HepG2 (cell line): Measurements from ENCODE around the gene ATP6V1D. TPM values are rescaled to one million over a fixed set of nuclear protein-coding genes. Genes with fewer than 3 reads are reported as not detected.

Source experiments
- ATAC-seq: fragments of 200-7000 bp; cut with Tn5 transposase; 3 replicates; pipeline ENCODE4 v1.9.1; 2020; ENCODE audit warnings: mild to moderate bottlenecking, moderate library complexity
- BruUV-seq: library from RNA; stranded (reverse); fragments of 400-500 nt; replicated peaks from 2 replicates; lab custom pipeline; 2021; lab: Mats Ljungman, UMichigan
- CTCF ChIA-PET: fragments of 300-600 bp; formaldehyde crosslinking; extraction: SDS; loops from one replicate; lab custom pipeline; 2021; ENCODE audit warnings: low total read pairs, inconsistent platforms, low intra/inter-chr PET ratio; lab: Yijun Ruan, JAX
- POLR2A ChIA-PET: fragments of 350-600 bp; sonication (Branson Sonifier 250); formaldehyde crosslinking; loops from one replicate; lab custom pipeline; 2020; ENCODE audit warnings: antibody characterized with exemption, inconsistent platforms; lab: Yijun Ruan, JAX
- DNase-seq: peaks from one replicate; pipeline ENCODE4 v3.0.0-alpha.2; 2015; ENCODE audit warnings: low spot score
- FAIRE-seq: peaks from 3 replicates; lab custom pipeline; 2011; peaks lifted over from hg19 to GRCh38; lab: Jason Lieb, UNC
- H2AFZ ChIP-seq: one replicate; pipeline ENCODE4 v1.6.1; 2011; ENCODE audit warnings: low read length, inconsistent platforms
- H3K27ac ChIP-seq: fragments of 300-600 bp; 3 replicates; pipeline ENCODE4 v1.8.0; 2011; ENCODE audit warnings: mixed run types, mild to moderate bottlenecking, mixed read lengths, low read length, inconsistent platforms; ENCODE audit not compliant: insufficient read depth; ENCODE audit errors: extremely low read length
- H3K27me3 ChIP-seq, 2 experiments: fragments of 200-600 bp in 1 of 2; 2 replicates in 1 of 2; 3 replicates in 1 of 2; pipeline versions ENCODE4 v1.6.0 to v1.8.0; 2011; ENCODE audit warnings: low read length in 2 of 2, mild to moderate bottlenecking in 2 of 2, moderate library complexity in 2 of 2, inconsistent platforms in 1 of 2; ENCODE audit not compliant: insufficient read depth in 2 of 2, control insufficient read depth in 1 of 2
- H3K36me3 ChIP-seq, 2 experiments: fragments of 200-600 bp in 1 of 2; replicated peaks in 1 of 2; 2 replicates in 1 of 2; 3 replicates in 1 of 2; pipeline versions ENCODE4 v1.5.1 to v1.8.0; 2011; ENCODE audit warnings: low read length in 2 of 2, inconsistent platforms in 1 of 2; ENCODE audit not compliant: insufficient read depth in 2 of 2, control insufficient read depth in 1 of 2
- H3K4me1 ChIP-seq: 2 replicates; pipeline ENCODE4 v1.5.1; 2012; ENCODE audit warnings: low read length, inconsistent platforms; ENCODE audit not compliant: insufficient read depth
- H3K4me2 ChIP-seq: 2 replicates; pipeline ENCODE4 v1.6.0; 2011; ENCODE audit warnings: low read depth, low read length, inconsistent platforms
- H3K4me3 ChIP-seq, 3 experiments: fragments of 200-600 bp in 1 of 3; sonication (generic), shearing (Covaris generic) in 1 of 3; replicated peaks in 1 of 3; 2 replicates each; pipeline ENCODE4 v1.5.1; 2011 to 2016; ENCODE audit warnings: low read length in 3 of 3, inconsistent platforms in 2 of 3, low read depth in 2 of 3, mild to moderate bottlenecking in 2 of 3, control low read depth in 1 of 3, mixed read lengths in 1 of 3; ENCODE audit not compliant: insufficient read depth in 1 of 3
- H3K79me2 ChIP-seq: one replicate; pipeline ENCODE4 v1.6.1; 2011; ENCODE audit warnings: low read length, inconsistent platforms; ENCODE audit not compliant: insufficient read depth
- H3K9ac ChIP-seq: 2 replicates; pipeline ENCODE4 v1.6.0; 2011; ENCODE audit warnings: mild to moderate bottlenecking, low read depth, low read length, inconsistent platforms; ENCODE audit not compliant: insufficient read depth
- H3K9me3 ChIP-seq: 2 replicates; pipeline ENCODE4 v1.5.1; 2012; ENCODE audit warnings: mild to moderate bottlenecking, low read length
- H4K20me1 ChIP-seq: 2 replicates; pipeline ENCODE4 v1.6.0; 2011; ENCODE audit warnings: inconsistent platforms, mild to moderate bottlenecking, low read length, moderate library complexity; ENCODE audit not compliant: insufficient read depth
- AGO2 ChIP-seq: fragments of 200-400 bp; formaldehyde crosslinking; optimal IDR thresholded peaks from 2 replicates; pipeline ENCODE3; 2017; ENCODE audit warnings: mild to moderate bottlenecking, low read depth, low read length, moderate library complexity
- KDM2A ChIP-seq: sonication (generic); formaldehyde crosslinking; IDR thresholded peaks from 2 replicates; pipeline ENCODE4 v1.4.0; 2020; ENCODE audit warnings: low read depth, missing genetic modification reagents, borderline replicate concordance
- KMT2A ChIP-seq: sonication (generic); formaldehyde crosslinking; IDR thresholded peaks from 2 replicates; pipeline ENCODE4 v1.4.0; 2020; ENCODE audit warnings: missing genetic modification reagents
- MEIS2 ChIP-seq: sonication (generic); formaldehyde crosslinking; IDR thresholded peaks from 2 replicates; pipeline ENCODE4 v1.9.0; 2021; ENCODE audit warnings: mild to moderate bottlenecking, missing genetic modification reagents
- MTA3 ChIP-seq: sonication (generic); formaldehyde crosslinking; IDR thresholded peaks from 2 replicates; pipeline ENCODE4 v1.4.0; 2020; ENCODE audit warnings: missing genetic modification reagents
- POLR2AphosphoS2 ChIP-seq: IDR thresholded peaks from 2 replicates; pipeline ENCODE4 v1.6.1; 2011; ENCODE audit warnings: low read depth, low read length, improper control_type of control experiment
- SRSF1 ChIP-seq: fragments of 200-400 bp; formaldehyde crosslinking; optimal IDR thresholded peaks from 2 replicates; pipeline ENCODE3; 2017; ENCODE audit warnings: mild to moderate bottlenecking, low read depth, low read length, moderate library complexity
- ZFP36L1 ChIP-seq: sonication (generic); formaldehyde crosslinking; IDR thresholded peaks from 2 replicates; pipeline ENCODE4 v1.8.0; 2022; ENCODE audit warnings: mild to moderate bottlenecking, missing genetic modification reagents, moderate library complexity
- ZNF546 ChIP-seq: sonication (generic); formaldehyde crosslinking; conservative IDR thresholded peaks from 2 replicates; pipeline ENCODE4 v1.8.1; 2023; ENCODE audit warnings: mild to moderate bottlenecking, missing genetic modification reagents
- ZNF557 ChIP-seq: sonication (generic); formaldehyde crosslinking; IDR thresholded peaks from 2 replicates; pipeline ENCODE4 v1.4.0; 2020; ENCODE audit warnings: missing genetic modification reagents
- WGBS: methylation state at CpG from one replicate; pipeline ENCODE4 v1.1.6; 2017; ENCODE audit warnings: low lambda C conversion rate; 5-methylcytosine and 5-hydroxymethylcytosine counted together
- in situ Hi-C: cut with HindIII; loops from 2 replicates; pipeline ENCODE4 v1.10.0; 2017; ENCODE audit warnings: low pct_unique_long_range_greater_than_20kb; ENCODE audit not compliant: extremely low pct_ligation_motif_present
- intact Hi-C: fragments of 100-400 bp; cut with micrococcal nuclease; formaldehyde crosslinking; loops from one replicate; pipeline ENCODE4 v1.10.0; 2022; ENCODE audit not compliant: unreplicated experiment
- polyA plus RNA-seq, 8 experiments: library from polyadenylated mRNA; depleted of rRNA in 3 of 8; stranded (reverse) in 7 of 8; unstranded in 1 of 8; fragments of >200 nt; fragmentation: Illumina TruSeq in 4 of 8; extraction: Trizol in 4 of 8; gene quantifications; 2 replicates each; pipeline versions ENCODE4 v1.2.1 to v1.2.3, GENCODE V29; 2011 to 2016; ENCODE audit warnings: low read depth in 4 of 8, missing spikeins in 1 of 8, mixed read lengths in 1 of 8; ENCODE audit not compliant: insufficient read depth in 1 of 8
- total RNA-seq, 5 experiments: library from RNA; depleted of rRNA; stranded (reverse); fragments of >200 nt; fragmentation: Illumina TruSeq; extraction: Trizol; gene quantifications; 2 replicates each; pipeline ENCODE4 v1.2.3, GENCODE V29; 2016; ENCODE audit warnings: low read depth in 1 of 5
- TF ChIP-seq, protein P1 (sequence below): sonication (generic); formaldehyde crosslinking; IDR thresholded peaks from 2 replicates; pipeline ENCODE4 v1.8.1; 2023; ENCODE audit warnings: mild to moderate bottlenecking, inconsistent platforms, moderate library complexity, missing genetic modification reagents, borderline replicate concordance
- TF ChIP-seq, protein P2 (sequence below): sonication (generic); formaldehyde crosslinking; IDR thresholded peaks from 2 replicates; pipeline ENCODE4 v1.4.0; 2020; ENCODE audit warnings: mild to moderate bottlenecking, missing genetic modification reagents, borderline replicate concordance

Gene ATP6V1D
- total and polyA plus RNA-seq, 2 of the 13 experiments (the other 11 are each of a cell fraction or from before 2014, with no cell fraction given) = 16.8 to 53.9 TPM

DNA sequence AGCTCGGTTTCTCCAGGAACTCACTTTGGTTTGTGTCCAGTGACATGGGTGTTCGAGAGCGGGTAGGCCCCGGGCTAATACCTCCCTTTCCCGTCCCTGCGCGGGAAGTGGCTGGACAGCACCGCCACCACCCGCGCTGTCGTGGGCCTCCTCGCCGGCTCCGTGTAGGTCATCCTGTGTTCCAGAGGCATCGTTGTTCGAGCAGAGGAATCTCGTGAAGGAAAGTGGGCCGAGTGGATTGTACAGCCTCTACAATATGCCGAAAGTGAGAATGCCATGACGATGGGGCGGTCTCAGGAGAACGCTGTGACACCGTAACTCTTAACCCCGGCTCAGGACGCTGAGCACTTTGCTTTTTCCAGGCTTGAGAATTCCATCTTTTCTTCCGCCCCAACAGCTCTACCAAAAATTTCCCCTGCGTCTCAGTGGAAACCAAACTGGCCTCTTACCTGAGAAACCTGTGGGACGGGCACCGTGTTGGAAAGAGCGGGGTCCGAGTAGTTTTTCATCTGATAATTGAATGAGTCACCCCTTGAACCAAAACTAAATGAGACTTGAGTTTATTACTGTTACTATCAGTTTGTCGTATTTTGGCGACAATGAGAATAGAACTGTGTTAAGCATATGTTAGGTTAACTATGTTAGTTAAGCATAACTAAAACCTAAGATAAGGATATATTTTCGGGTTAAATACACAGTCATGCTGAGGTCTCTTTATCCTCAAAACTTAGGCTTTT lies 1.0 kb upstream of the ATP6V1D start:
- in situ Hi-C loops = no loop called here
- POLR2A ChIA-PET = interaction anchor here (0.8 to 1.2 kb wide), 3 partner anchors 17 to 335 kb away, joined by 3 to 8 read pairs (median 3); partner anchors contain the start of gene RDH11
- CTCF ChIA-PET = interaction anchor here (0.9 kb wide), 1 partner anchor 195 kb away, joined by 3 read pairs; no protein-coding TSS in a partner anchor
- H3K9me3 ChIP-seq = no peaks in the 10 kb centered on the region
- BruUV-seq = TSS peak; percentile 76
- peak overlapping the region; percentile 65 for H3K4me2 ChIP-seq
- intact Hi-C loops = no loop called here
- H3K27me3 ChIP-seq = no peaks in the 10 kb centered on the region; a peak in 1 of 5 replicates
- peak overlapping the region; percentile 83 to 97 (median 93) for H3K4me3 ChIP-seq
- peak overlapping the region; percentile 86 for H3K27ac ChIP-seq
- ATAC-seq (peak; percentile 66), DNase-seq (peak; percentile 5), FAIRE-seq (no peak)
- peak overlapping the region; percentile 84 for H2AFZ ChIP-seq
- peaks cover 1 to 15% of the 10 kb centered on the region in 2 experiments; a peak in 3 of 5 replicates for H3K36me3 ChIP-seq
- H3K9ac ChIP-seq = peak overlapping the region; percentile 89
- peaks cover 60% of the 10 kb centered on the region for H3K79me2 ChIP-seq
- peaks cover 43% of the 10 kb centered on the region for H3K4me1 ChIP-seq
- H4K20me1 ChIP-seq = peaks cover 7% of the 10 kb centered on the region; the same call in 1 of the 2 replicates
- WGBS = under 1% methylated on average over 19 of the region's 34 CpGs
- TF ChIP-seq MEIS2 = 0 out of 2 replicates have a peak, but pooled peaks have one; percentile 34
- TF ChIP-seq SRSF1 = peak; percentile 38
- TF ChIP-seq, protein P1, sequence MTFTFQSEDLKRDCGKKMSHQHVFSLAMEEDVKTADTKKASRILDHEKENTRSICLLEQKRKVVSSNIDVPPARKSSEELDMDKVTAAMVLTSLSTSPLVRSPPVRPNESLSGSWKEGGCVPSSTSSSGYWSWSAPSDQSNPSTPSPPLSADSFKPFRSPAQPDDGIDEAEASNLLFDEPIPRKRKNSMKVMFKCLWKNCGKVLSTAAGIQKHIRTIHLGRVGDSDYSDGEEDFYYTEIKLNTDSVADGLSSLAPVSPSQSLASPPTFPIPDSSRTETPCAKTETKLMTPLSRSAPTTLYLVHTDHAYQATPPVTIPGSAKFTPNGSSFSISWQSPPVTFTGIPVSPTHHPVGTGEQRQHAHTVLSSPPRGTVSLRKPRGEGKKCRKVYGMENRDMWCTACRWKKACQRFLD = 0 out of 2 replicates have a peak, but pooled peaks have one; percentile 32
- TF ChIP-seq KMT2A (CRISPR knock-in tag) = peak; percentile 53; the same call in 1 of the 2 replicates
- 0 out of 2 replicates have a peak, but pooled peaks have one; percentile 5 for TF ChIP-seq KDM2A (CRISPR knock-in tag)
- no peak for TF ChIP-seq MTA3 (CRISPR knock-in tag)
- TF ChIP-seq ZNF546 (CRISPR knock-in tag) = no peak
- no peak for TF ChIP-seq ZNF557
- TF ChIP-seq POLR2AphosphoS2 = no peak; the same call in 1 of the 2 replicates
- peak; percentile 40 for TF ChIP-seq AGO2
- TF ChIP-seq, protein P2, sequence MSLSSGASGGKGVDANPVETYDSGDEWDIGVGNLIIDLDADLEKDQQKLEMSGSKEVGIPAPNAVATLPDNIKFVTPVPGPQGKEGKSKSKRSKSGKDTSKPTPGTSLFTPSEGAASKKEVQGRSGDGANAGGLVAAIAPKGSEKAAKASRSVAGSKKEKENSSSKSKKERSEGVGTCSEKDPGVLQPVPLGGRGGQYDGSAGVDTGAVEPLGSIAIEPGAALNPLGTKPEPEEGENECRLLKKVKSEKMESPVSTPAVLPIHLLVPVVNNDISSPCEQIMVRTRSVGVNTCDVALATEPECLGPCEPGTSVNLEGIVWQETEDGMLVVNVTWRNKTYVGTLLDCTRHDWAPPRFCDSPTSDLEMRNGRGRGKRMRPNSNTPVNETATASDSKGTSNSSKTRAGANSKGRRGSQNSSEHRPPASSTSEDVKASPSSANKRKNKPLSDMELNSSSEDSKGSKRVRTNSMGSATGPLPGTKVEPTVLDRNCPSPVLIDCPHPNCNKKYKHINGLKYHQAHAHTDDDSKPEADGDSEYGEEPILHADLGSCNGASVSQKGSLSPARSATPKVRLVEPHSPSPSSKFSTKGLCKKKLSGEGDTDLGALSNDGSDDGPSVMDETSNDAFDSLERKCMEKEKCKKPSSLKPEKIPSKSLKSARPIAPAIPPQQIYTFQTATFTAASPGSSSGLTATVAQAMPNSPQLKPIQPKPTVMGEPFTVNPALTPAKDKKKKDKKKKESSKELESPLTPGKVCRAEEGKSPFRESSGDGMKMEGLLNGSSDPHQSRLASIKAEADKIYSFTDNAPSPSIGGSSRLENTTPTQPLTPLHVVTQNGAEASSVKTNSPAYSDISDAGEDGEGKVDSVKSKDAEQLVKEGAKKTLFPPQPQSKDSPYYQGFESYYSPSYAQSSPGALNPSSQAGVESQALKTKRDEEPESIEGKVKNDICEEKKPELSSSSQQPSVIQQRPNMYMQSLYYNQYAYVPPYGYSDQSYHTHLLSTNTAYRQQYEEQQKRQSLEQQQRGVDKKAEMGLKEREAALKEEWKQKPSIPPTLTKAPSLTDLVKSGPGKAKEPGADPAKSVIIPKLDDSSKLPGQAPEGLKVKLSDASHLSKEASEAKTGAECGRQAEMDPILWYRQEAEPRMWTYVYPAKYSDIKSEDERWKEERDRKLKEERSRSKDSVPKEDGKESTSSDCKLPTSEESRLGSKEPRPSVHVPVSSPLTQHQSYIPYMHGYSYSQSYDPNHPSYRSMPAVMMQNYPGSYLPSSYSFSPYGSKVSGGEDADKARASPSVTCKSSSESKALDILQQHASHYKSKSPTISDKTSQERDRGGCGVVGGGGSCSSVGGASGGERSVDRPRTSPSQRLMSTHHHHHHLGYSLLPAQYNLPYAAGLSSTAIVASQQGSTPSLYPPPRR = 0 out of 2 replicates have a peak, but pooled peaks have one; percentile 13
- TF ChIP-seq ZFP36L1 (CRISPR knock-in tag) = 0 out of 2 replicates have a peak, but pooled peaks have one; percentile 48
